EH (cell line): ENCODE results near the gene COA5.
"Not testable (repeated sequence)": the region's sequence is repeated elsewhere in the genome, so short reads cannot be mapped to it uniquely, and the experiment has no call there.

Experiments
- DNase-seq: peaks from one replicate; pipeline ENCODE4 v3.0.0-alpha.2; 2015; ENCODE audit warnings: low read depth

The COA5 gene

DNA sequence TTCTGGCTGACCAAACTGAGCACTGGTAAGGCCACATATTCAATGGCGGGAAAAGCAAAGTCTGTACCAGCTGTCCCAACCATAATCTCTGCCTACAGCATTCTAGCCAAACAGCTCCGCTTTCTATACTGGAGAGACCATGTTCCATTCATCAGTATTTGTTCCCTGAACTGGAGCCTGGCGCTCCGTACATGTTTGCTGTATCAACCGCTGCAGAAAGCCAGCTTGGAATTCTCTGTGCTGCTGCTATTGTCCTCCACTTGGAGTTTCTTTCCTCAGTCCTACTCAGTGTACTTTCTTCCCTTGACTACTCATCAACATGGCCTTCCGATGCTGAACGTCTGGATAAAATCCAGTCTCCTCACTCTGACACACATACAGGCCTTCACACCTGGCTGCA, 1.9 kb downstream of the COA5 start:
- DNase-seq = no peak

GRCh38 chr2:98605076-98605475, 3.2 kb downstream of the COA5 start:
- no peak for DNase-seq

- no peak for DNase-seq
These were observed 3.8 kb downstream of the COA5 start for GRCh38 chr2:98604547-98604946.

- DNase-seq = peak; percentile 54
These were observed 6.7 kb downstream of the COA5 start for GRCh38 chr2:98601532-98602132.

GRCh38 chr2:98598781-98599428, 9.4 kb downstream of the COA5 start:
- peak; percentile 41 for DNase-seq

- DNase-seq = not testable (repeated sequence)
These were observed 13.6 kb downstream of the COA5 start for GRCh38 chr2:98594665-98595064.

DNA sequence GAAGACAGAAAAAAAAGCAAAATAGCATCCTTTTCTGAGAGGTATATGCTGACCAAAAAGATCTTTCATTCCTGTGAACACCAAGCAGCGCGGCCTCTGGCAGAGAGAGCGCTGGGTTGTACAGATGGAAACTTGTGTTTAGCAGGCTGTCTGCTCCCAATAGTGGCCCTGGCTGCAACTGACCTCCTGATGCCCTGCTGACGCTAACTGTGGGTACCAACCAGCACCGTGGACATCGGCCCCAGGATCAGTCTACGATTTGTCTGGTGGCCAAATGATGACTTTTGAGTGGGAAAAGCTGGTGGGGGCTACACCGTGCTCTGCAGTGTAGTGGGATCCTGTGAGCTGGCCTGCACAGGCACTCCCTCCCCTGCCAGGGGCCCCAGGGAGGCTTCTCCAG, 15.7 kb downstream of the COA5 start:
- DNase-seq = no peak

- DNase-seq = no peak
These were observed 18.8 kb downstream of the COA5 start for GRCh38 chr2:98589489-98589888.

- no peak for DNase-seq
These were observed 19.4 kb downstream of the COA5 start for GRCh38 chr2:98588880-98589431.

- DNase-seq = no peak
These were observed 21.7 kb downstream of the COA5 start for GRCh38 chr2:98586551-98587140.

DNA sequence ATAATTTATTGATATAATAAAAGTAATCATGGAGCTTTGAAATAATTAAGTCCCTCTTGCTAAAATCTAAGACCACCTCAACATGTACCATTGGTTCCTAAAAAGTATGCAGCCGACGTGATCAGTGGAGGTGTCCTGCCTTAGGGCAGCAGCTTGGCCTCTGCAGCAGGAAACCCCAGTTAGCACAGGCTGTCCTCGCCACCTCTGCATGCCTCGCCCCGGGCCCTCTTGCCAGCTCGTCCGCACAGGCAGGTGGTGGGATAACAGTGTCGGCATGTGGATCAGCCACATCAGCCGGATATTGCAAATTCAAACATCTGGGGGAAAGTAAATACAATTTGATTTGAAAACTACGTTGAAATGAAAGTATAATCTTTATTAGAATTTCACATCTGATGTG, 22.9 kb downstream of the COA5 start:
- no peak for DNase-seq

DNA sequence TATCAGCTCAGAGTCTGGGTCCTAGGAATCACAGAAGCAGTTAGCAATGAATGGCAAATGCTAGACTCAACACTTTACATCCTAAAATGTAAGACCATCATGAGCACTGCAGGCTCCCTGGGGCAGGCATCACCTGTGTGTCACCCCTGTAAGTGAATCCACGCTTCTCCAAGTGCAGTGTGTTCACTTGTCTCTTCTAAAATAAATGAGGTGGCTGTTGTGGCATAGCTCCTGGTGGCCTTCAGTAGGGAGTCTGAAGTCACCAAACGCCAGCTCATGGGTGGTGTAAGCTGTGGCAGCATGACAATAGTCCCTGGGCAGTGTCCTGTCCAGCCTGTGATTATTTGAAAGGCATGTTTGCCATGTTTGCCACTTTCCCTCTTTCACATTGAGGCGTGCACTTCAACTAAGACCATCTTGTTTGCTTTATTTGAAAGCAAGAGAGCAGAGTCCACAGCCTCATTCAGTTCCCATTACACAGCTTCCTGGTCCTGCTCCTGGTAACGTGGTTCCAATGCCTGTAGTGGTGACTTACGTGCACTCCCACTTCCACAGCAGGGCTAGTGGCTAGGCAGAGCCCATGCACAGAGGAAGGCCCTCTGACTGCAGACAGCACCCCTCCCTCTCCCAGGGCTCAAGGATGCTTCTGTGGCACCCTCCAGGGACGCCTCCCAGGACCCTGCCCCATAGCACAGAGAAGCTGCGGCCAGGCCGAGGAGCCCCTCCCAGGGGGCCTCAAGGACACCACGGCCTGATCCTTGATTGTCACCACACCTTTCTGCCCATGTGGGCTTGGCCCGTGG, 24.3 kb downstream of the COA5 start:
- no peak for DNase-seq

GRCh38 chr2:98583276-98583675, 25.0 kb downstream of the COA5 start:
- no peak for DNase-seq

DNA sequence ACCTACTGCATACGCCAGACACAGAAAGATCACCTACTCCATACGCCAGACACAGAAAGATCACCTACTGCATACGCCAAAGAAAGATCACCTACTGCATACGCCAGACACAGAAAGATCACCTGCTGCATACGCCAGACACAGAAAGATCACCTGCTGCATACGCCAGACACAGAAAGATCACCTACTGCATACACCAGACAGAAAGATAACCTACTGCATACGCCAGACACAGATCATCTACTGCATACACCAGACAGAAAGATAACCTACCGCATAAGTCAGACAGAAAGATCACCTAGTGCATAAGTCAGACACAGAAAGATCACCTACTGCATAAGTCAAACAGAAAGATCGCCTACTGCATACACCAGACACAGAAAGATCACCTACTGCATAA, 25.8 kb downstream of the COA5 start:
- no peak for DNase-seq

DNA sequence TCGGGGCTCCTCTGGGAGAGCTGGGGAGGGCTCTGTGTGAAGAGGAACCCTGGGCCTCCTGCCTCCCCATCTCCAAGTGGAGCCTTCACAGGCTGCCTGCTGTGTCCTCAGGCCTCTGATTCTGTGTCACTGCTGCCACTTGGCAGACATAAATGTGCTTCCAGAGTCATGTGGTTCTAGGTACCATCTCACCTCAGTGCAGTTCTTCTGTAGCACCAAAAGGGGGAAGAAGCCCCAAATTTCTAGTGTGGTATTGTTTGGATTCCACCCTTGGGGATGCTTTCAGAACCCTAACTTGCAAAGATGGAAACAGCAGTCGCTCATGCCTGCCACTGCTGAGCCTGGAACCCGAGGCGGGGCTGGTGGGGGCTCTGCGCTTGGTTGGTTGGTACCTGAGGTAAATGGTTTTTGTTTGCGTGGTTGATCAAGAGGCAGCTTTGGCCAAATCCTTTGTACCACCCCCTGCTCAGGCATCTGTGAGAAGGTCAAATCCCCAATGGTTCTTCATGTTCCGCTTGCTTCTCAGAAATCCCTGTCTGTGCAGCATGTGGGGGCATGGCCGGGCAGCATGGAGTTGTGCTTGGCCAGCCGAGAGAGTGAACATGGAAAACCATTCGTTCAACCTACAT, 27.5 kb downstream of the COA5 start:
- no peak for DNase-seq

GRCh38 chr2:98579926-98580325, 28.4 kb downstream of the COA5 start:
- DNase-seq = no peak

- DNase-seq = no peak
These were observed 30.1 kb downstream of the COA5 start for GRCh38 chr2:98578231-98578630.

- DNase-seq = no peak
These were observed 31.0 kb downstream of the COA5 start for GRCh38 chr2:98577313-98577712.

DNA sequence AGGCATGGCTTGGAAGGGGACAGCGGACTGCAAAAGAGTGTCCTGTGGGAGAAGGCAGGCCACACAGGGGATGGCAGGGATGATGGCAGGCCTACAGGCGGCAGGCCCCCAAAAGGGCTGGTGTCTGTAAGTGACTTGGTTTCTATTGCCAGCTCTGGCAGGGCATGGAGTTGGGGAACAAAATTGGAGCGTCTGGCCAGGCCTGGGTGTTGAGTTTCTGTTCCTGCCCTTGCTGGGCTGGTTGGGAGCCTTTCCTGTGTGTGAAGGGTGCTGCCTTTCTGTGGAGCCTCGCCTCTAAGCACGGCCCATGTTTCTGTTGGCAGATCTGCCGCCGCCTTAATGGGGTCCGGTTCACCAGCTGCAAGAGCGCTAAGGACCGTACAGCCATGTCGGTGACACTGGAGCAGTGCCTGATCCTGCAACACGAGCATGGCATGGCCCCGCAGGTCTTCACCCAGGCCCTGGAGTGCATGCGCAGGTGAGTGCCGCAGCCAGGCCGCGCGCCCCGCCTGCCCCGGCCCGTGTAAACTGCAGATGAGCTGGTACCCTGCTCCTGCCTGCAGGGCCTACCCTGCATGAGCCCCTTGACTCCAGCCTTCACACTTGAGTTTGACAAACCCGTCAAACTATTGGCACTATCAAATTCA, 31.5 kb downstream of the COA5 start:
- DNase-seq = no peak

GRCh38 chr2:98573426-98573825, 34.9 kb downstream of the COA5 start:
- DNase-seq = no peak

DNA sequence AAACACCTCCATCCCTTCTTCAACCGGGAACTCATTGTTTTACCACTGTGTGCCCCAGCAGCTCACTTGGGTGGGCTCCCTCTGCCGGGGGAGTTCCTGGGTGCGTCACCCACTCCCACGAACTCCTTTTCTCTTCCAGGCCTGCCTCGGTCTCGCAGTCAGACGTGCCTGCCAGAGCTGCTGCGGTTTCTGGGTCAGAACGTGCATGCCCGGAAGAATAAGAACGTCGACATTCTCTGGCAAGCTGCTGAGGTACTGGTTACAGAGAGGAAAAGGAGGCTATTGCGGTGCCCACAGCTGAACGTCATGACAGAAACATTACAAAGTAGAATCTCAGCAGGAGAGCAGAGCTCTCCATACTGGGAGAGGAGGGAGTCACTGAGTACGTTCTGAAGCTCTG, 35.6 kb downstream of the COA5 start:
- DNase-seq = no peak

GRCh38 chr2:98572211-98572610, 36.1 kb downstream of the COA5 start:
- DNase-seq = no peak
